ENCODE measurements around the gene HIRA. TPM values are rescaled to one million over a fixed set of nuclear protein-coding genes. Genes with fewer than 3 reads are reported as not detected.
"Not testable (repeated sequence)": the region's sequence is repeated elsewhere in the genome, so short reads cannot be mapped to it uniquely, and the experiment has no call there.

HIRA gene
- polyA plus RNA-seq, 5 donors: 21.1 to 28.3 (median 25.5) TPM

- DNase-seq: no peak
Measured at GRCh38 chr22:19443544-19444211, 12.1 kb upstream of the HIRA start.

- DNase-seq: no peak
Measured at GRCh38 chr22:19442166-19442565, 10.6 kb upstream of the HIRA start.

GRCh38 chr22:19440411-19441195, 9.1 kb upstream of the HIRA start:
- no peak for DNase-seq

- no peak for DNase-seq
Measured at GRCh38 chr22:19438298-19438697, 6.8 kb upstream of the HIRA start.

- not testable (repeated sequence) for DNase-seq
Measured at GRCh38 chr22:19436444-19437161, 5.1 kb upstream of the HIRA start.

- DNase-seq: no peak
Measured at GRCh38 chr22:19434829-19435580, 3.5 kb upstream of the HIRA start.

- no peak for DNase-seq
Measured at GRCh38 chr22:19434401-19434800, 2.9 kb upstream of the HIRA start.

- DNase-seq: peak; percentile 93 to 94
Measured at GRCh38 chr22:19432133-19432851, 759 bp upstream of the HIRA start, which contains the start of gene MRPL40. Gene MRPL40 (plus strand): TSS chr22:19432545. CDS start chr22:19432555, 10 bp downstream.

GRCh38 chr22:19430890-19431541, 517 bp downstream of the HIRA start:
- DNase-seq: no peak

GRCh38 chr22:19429950-19430889, 1.3 kb downstream of the HIRA start:
- DNase-seq: no peak

- DNase-seq: no peak
Measured at GRCh38 chr22:19424186-19424500, 7.4 kb downstream of the HIRA start.

GRCh38 chr22:19422440-19423301, 8.9 kb downstream of the HIRA start:
- DNase-seq: no peak

GRCh38 chr22:19420321-19420720, 11.2 kb downstream of the HIRA start:
- DNase-seq: no peak

- no peak for DNase-seq
Measured at GRCh38 chr22:19419464-19420178, 11.9 kb downstream of the HIRA start.

- no peak for DNase-seq
Measured at GRCh38 chr22:19419086-19419463, 12.5 kb downstream of the HIRA start.

- no peak for DNase-seq
Measured at GRCh38 chr22:19412923-19413322, 18.6 kb downstream of the HIRA start.

GRCh38 chr22:19412478-19412877, 19.1 kb downstream of the HIRA start:
- no peak for DNase-seq

- DNase-seq: no peak
Measured at GRCh38 chr22:19411690-19412045, 19.9 kb downstream of the HIRA start.

Data from right lung (tissue), 5 donors.